Esophagus (tissue), 2 donors: ENCODE measurements around the gene ZBTB12. TPM values are rescaled to one million over a fixed set of nuclear protein-coding genes. Genes with fewer than 3 reads are reported as not detected.

Source experiments
- H3K27ac ChIP-seq, 2 donors: one replicate each; pipeline ENCODE4 v1.5.1; 2013; ENCODE audit warnings: low read depth in 2 of 2, mild to moderate bottlenecking in 2 of 2, inconsistent platforms in 1 of 2, low read length in 1 of 2, moderate library complexity in 1 of 2
- H3K27me3 ChIP-seq, 2 donors: one replicate each; pipeline ENCODE4 v1.6.1; 2013; ENCODE audit warnings: low read length in 2 of 2, control low read depth in 1 of 2, mild to moderate bottlenecking in 1 of 2; ENCODE audit not compliant: insufficient read depth in 2 of 2, control insufficient read depth in 1 of 2
- H3K36me3 ChIP-seq, 2 donors: one replicate each; pipeline ENCODE4 v1.6.1; 2013; ENCODE audit warnings: low read length in 1 of 2; ENCODE audit not compliant: control insufficient read depth in 2 of 2, insufficient read depth in 2 of 2
- H3K4me1 ChIP-seq, 2 donors: one replicate each; pipeline ENCODE4 v1.6.1; 2013; ENCODE audit warnings: low read length in 1 of 2; ENCODE audit not compliant: control insufficient read depth in 2 of 2, insufficient read depth in 2 of 2
- H3K4me3 ChIP-seq, 2 donors: one replicate each; pipeline ENCODE4 v1.5.1; 2013; ENCODE audit warnings: low read length in 2 of 2, mild to moderate bottlenecking in 2 of 2, low read depth in 1 of 2, moderate library complexity in 1 of 2
- H3K9me3 ChIP-seq, 2 donors: one replicate each; pipeline ENCODE4 v1.6.1; 2013; ENCODE audit warnings: mild to moderate bottlenecking in 2 of 2, low read depth in 1 of 2, low read length in 1 of 2, moderate library complexity in 1 of 2; ENCODE audit not compliant: control insufficient read depth in 2 of 2, insufficient read depth in 1 of 2
- WGBS, 2 donors: extraction: QIAGEN DNeasy Blood & Tissue Kit; methylation state at CpG; one replicate each; pipeline ENCODE4 v1.1.7; 2013; 5-methylcytosine and 5-hydroxymethylcytosine counted together
- polyA plus RNA-seq, 2 donors: library from polyadenylated mRNA; stranded (reverse); fragments of 200-250 nt; gene quantifications; one replicate each; pipeline ENCODE4 v1.2.3, GENCODE V29; 2013
- donor health status: healthy with polysubstance abuse.
- donor health status: Bipolar disorder and iron deficiency.

The ZBTB12 gene
- polyA plus RNA-seq, 2 donors, result 2.4 to 3.6 TPM

DNA sequence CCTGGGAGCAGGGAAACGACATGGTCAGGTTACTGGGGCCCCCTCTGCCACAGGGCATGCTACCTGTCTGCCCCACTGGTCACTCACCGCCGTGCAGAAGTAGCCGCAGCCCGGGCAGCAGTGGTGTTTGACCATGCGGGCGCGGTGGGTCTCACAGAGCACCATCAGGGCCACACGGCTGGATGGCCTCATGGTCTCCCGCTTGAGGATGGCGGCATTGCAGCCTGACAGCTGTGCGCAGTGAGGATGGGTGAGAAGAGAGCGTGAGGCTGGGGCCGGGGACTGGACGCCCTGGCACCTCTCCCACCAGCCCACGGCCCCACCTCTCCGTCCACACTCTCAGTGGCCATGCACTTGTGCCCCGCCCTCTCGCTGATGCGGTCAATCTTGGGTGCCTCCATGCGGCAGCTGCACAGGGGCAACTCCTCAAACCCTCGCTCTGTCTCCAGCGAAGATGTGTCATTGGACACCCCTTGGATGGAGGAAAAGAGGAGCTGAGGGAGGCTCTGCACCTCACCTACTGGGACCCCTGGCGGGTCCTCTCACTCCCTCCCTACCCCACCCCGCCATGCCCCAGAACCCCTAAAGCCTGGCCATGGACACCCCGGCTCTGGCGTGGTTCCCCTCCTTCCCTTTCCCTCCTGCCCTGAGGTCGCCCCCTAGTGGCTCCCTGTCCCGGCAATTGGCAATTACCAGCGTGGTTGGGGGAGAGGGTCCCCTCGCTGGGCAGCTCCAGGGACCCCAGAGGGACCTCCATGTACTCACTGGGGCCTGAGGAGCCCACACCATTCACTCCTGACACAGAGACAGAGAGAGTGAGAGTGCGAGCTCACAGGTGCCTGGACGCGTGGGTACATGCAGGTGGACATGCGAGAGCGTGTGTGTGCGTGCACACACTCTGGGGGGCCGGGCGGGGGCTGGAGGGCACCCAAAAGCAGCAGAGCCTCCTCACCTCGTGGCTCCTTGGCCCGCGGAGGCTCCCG, 13.3 kb downstream of the ZBTB12 start:
- peaks cover 22 to 49% of the 10 kb centered on the region in 2 donors for H3K36me3 ChIP-seq
- no peak overlapping the region for H3K27ac ChIP-seq
- 77 to 81% methylated on average over 43 of the region's 43 CpGs for WGBS, 2 donors
- no peaks in the 10 kb centered on the region for H3K27me3 ChIP-seq
- H3K4me1 ChIP-seq, result no peaks in the 10 kb centered on the region
- no peak overlapping the region for H3K4me3 ChIP-seq
- no peaks in the 10 kb centered on the region for H3K9me3 ChIP-seq

DNA sequence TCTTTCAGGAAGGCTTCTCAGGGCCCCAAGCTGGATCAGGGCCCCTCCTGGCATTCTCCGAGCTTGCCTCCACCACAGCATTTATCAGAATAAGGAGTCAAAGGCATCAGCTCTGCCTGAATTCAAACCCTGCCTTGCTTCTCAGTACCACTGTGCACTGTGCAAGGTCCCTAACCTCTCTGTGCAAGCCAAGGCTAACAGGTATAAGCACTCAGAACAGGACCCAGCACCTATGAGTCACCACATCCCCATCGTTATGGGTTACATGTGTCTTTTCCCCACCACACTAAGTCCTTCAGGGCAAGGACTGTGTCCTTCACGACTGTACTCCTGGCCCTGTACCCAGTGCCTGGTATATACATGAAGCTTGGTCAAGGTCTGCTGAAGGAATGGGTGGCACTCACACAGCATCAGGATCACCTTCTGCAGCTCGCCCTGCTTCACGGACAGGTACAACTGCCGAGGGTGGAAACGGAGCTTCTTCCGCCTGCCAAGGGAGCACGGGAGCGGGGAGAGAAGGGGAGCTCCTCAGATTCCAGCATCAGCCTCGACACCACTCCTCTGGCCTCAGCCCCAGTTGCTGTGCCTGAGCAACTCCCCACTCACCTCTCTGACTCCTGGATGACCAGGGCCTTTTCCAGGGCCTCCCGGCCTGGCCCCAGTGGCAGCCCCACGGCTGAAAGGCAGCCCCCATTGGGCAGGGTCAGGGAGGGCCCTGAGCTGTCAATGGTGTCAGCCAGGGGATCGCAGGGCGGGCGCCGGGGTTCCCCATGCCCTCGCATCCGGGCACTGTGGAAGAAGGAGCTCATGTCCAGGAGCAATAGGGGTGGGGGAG, 14.5 kb downstream of the ZBTB12 start:
- no peaks in the 10 kb centered on the region for H3K4me1 ChIP-seq
- H3K27me3 ChIP-seq, result no peaks in the 10 kb centered on the region
- H3K4me3 ChIP-seq, result no peak overlapping the region
- peaks cover 33 to 56% of the 10 kb centered on the region in 2 donors for H3K36me3 ChIP-seq
- H3K9me3 ChIP-seq, result no peaks in the 10 kb centered on the region
- no peak overlapping the region for H3K27ac ChIP-seq
- WGBS, 2 donors, result 85 to 88% methylated on average over 19 of the region's 19 CpGs

DNA sequence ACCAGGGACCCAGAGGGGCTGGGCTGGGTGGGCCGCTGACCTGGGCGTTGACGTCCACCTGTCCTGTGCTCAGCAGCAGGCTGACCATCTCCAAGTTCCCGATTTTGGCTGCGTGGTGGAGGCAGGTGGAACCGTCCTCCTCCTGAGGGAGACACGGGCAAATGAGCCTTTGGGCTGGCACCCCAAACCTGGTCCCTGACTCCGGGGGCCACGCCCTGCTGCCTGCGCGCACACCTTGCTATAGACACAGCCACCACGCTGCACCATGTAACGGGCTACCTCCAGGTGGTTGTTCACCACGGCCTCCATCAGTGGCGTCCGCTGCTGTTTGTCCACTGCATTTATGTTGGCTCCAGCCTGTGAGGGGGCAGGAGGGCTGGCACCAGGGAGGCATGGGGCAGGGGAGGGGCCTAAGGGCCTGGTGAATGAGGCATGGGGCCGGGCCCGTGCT, 15.3 kb downstream of the ZBTB12 start:
- no peak overlapping the region for H3K4me3 ChIP-seq

GRCh38 chr6:31884528-31885035, 17.3 kb downstream of the ZBTB12 start:
- Histone ChIP-seq H3K36me3 (peaks cover 45 to 66% of the 10 kb centered on the region in 2 donors), H3K9me3 (no peaks in the 10 kb centered on the region), H3K4me1 (no peaks in the 10 kb centered on the region), H3K27ac (no peak overlapping the region), H3K4me3 (no peak overlapping the region), H3K27me3 (no peaks in the 10 kb centered on the region)
- WGBS, 2 donors, result 95 to 96% methylated on average over 22 of the region's 22 CpGs

More for the DNA sequence above, 15.3 kb downstream of the ZBTB12 start:
- Histone ChIP-seq H3K36me3 (peaks cover 36 to 52% of the 10 kb centered on the region in 2 donors), H3K27ac (no peak overlapping the region), H3K4me1 (no peaks in the 10 kb centered on the region), H3K27me3 (no peaks in the 10 kb centered on the region), H3K9me3 (no peaks in the 10 kb centered on the region)
- WGBS, 2 donors, result 88 to 92% methylated on average over 18 of the region's 18 CpGs

DNA sequence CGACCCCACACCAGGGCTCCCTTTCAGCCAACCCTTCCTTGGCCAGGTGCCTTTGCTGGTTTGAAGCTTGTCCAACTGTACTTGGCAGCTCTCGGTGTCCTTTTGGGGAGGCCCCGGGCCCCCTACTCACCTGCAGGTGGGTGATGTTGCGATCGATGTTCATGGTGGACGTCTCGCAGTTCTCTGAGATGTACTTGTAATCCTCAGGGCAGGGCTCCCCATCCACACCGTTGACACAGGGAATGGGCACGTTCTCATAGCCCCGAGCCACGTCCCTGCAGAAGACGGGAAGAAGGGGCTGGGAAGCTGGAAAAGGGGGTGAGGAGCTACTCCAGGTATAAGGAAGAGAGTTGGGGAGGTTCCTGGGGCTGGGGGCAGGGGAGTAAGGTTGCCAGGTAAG, 18.2 kb downstream of the ZBTB12 start:
- no peak overlapping the region for H3K27ac ChIP-seq
- no peaks in the 10 kb centered on the region for H3K27me3 ChIP-seq
- no peak overlapping the region for H3K4me3 ChIP-seq
- peaks cover 45 to 62% of the 10 kb centered on the region in 2 donors for H3K36me3 ChIP-seq
- no peaks in the 10 kb centered on the region for H3K9me3 ChIP-seq
- H3K4me1 ChIP-seq, result no peaks in the 10 kb centered on the region
- 87 to 93% methylated on average over 12 of the region's 12 CpGs for WGBS, 2 donors

GRCh38 chr6:31882344-31882743, 19.5 kb downstream of the ZBTB12 start:
- H3K9me3 ChIP-seq, result no peaks in the 10 kb centered on the region
- peaks cover 0 to 2% of the 10 kb centered on the region in 2 donors for H3K4me1 ChIP-seq
- H3K4me3 ChIP-seq, result no peak overlapping the region
- no peaks in the 10 kb centered on the region for H3K27me3 ChIP-seq
- peaks cover 39 to 50% of the 10 kb centered on the region in 2 donors for H3K36me3 ChIP-seq
- 88 to 89% methylated on average over 6 of the region's 6 CpGs for WGBS, 2 donors
- no peak overlapping the region for H3K27ac ChIP-seq

- WGBS, 2 donors, result 82% methylated on average over 9 of the region's 9 CpGs
- H3K27me3 ChIP-seq, result no peaks in the 10 kb centered on the region
- no peak overlapping the region for H3K27ac ChIP-seq
- no peak overlapping the region for H3K4me3 ChIP-seq
- H3K36me3 ChIP-seq, result peaks cover 29 to 40% of the 10 kb centered on the region in 2 donors
- H3K4me1 ChIP-seq, result peaks cover 0 to 3% of the 10 kb centered on the region in 2 donors
- no peaks in the 10 kb centered on the region for H3K9me3 ChIP-seq
These were observed 20.6 kb downstream of the ZBTB12 start for GRCh38 chr6:31881136-31881859.

GRCh38 chr6:31880616-31881015, 21.3 kb downstream of the ZBTB12 start:
- H3K4me3 ChIP-seq, result no peak overlapping the region
- peaks cover 0 to 3% of the 10 kb centered on the region in 2 donors for H3K4me1 ChIP-seq
- no peak overlapping the region for H3K27ac ChIP-seq
- no peaks in the 10 kb centered on the region for H3K27me3 ChIP-seq
- 89% methylated on average over 10 of the region's 10 CpGs for WGBS, 2 donors
- peaks cover 29 to 37% of the 10 kb centered on the region in 2 donors for H3K36me3 ChIP-seq
- H3K9me3 ChIP-seq, result no peaks in the 10 kb centered on the region

DNA sequence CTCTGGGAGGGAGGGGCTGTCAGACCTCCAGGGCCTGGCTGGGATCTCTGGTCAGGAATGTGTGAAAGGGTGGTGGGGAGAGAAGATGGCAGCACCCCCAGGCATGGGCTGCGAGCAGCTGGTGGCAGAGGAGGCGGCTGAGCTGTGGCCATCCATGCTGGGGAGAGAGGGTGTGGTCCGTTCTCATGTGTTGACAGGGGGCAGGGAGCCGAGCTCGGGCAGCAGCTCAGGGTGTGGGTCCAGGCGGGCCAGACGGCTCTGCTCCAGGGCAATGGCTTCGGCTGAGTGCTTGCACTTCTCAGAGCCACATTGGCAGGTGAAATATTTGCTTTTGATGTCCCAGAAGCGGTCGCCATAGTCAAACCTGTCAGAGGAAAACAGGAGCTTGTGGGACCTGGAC, 22.0 kb downstream of the ZBTB12 start:
- H3K36me3 ChIP-seq, result peaks cover 28 to 37% of the 10 kb centered on the region in 2 donors
- H3K27ac ChIP-seq, result no peak overlapping the region
- H3K27me3 ChIP-seq, result no peaks in the 10 kb centered on the region
- H3K4me3 ChIP-seq, result no peak overlapping the region
- no peaks in the 10 kb centered on the region for H3K9me3 ChIP-seq
- H3K4me1 ChIP-seq, result peaks cover 0 to 3% of the 10 kb centered on the region in 2 donors
- WGBS, 2 donors, result 66 to 69% methylated on average over 10 of the region's 10 CpGs
